Breast epithelium (tissue), 4 donors: ENCODE results near the gene RUBCN. TPM values are rescaled to one million over a fixed set of nuclear protein-coding genes. Genes with fewer than 3 reads are reported as not detected.
"Not testable (repeated sequence)": the region's sequence is repeated elsewhere in the genome, so short reads cannot be mapped to it uniquely, and the experiment has no call there.

Source experiments
- DNase-seq, 2 donors: peaks; one replicate each; pipeline ENCODE4 v3.0.0-alpha.2; 2019; ENCODE audit warnings: low spot score in 2 of 2
- H3K27ac ChIP-seq, 2 donors: fragments of 200-600 bp; sonication (generic) in 1 of 2; one replicate each; pipeline ENCODE4 v1.5.1; 2016 to 2019; ENCODE audit warnings: mild to moderate bottlenecking in 1 of 2
- H3K27me3 ChIP-seq, 2 donors: fragments of 200-600 bp; sonication (generic) in 1 of 2; one replicate each; pipeline versions ENCODE4 v1.5.1 to v1.6.0; 2017 to 2019; ENCODE audit warnings: control low read depth in 1 of 2, mild to moderate bottlenecking in 1 of 2
- H3K36me3 ChIP-seq: fragments of 200-600 bp; one replicate; pipeline ENCODE4 v1.5.1; 2019
- H3K4me1 ChIP-seq, 2 donors: fragments of 200-600 bp; sonication (generic); one replicate each; pipeline ENCODE4 v1.5.1; 2016 to 2019; ENCODE audit warnings: control low read depth in 1 of 2
- H3K4me3 ChIP-seq, 3 donors: fragments of 200-600 bp; sonication (generic); 1 replicate in 2 of 3; 2 replicates in 1 of 3; pipeline ENCODE4 v1.5.1; 2016 to 2019; ENCODE audit warnings: mild to moderate bottlenecking in 3 of 3, moderate library complexity in 2 of 3
- H3K9me3 ChIP-seq, 2 donors: fragments of 200-600 bp; sonication (generic) in 1 of 2; one replicate each; pipeline ENCODE4 v1.5.1; 2016 to 2019; ENCODE audit warnings: control low read depth in 1 of 2
- intact Hi-C: fragments of 100-400 bp; cut with DNase I; formaldehyde crosslinking; loops from one replicate; pipeline ENCODE4 v1.15.1; 2023; ENCODE audit warnings: low total_unique reads
- total RNA-seq, 3 donors: library from RNA; depleted of rRNA; stranded (reverse); fragments of >200 nt; gene quantifications; one replicate each; pipeline ENCODE4 v1.1.0, GENCODE V29; 2016

RUBCN gene
- total RNA-seq, 3 donors from 2014 or later: 26.3 to 36.4 (median 35.7) TPM

DNA sequence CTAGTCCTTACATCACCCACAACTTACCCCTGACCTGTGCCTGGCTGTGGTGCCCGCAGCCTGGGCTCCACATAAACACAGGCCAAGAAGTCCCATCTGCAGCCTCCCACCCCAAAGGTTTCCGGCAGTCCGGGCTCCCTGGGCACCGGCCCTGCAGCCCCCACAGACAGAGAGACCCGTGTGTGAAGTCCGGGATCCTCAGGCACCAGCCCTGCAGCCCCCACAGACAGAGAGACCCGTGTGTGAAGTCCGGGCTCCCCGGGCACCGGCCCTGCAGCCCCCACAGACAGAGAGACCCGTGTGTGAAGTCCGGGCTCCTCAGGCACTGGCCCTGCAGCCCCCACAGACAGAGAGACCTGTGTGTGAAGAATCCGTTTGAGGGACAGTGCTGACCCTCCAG is 78.0 kb downstream of the RUBCN start:
- DNase-seq, H3K27ac ChIP-seq, H3K4me3 ChIP-seq, H3K4me1 ChIP-seq, intact Hi-C loops, H3K27me3 ChIP-seq, H3K36me3 ChIP-seq, H3K9me3 ChIP-seq: not testable (repeated sequence)

DNA sequence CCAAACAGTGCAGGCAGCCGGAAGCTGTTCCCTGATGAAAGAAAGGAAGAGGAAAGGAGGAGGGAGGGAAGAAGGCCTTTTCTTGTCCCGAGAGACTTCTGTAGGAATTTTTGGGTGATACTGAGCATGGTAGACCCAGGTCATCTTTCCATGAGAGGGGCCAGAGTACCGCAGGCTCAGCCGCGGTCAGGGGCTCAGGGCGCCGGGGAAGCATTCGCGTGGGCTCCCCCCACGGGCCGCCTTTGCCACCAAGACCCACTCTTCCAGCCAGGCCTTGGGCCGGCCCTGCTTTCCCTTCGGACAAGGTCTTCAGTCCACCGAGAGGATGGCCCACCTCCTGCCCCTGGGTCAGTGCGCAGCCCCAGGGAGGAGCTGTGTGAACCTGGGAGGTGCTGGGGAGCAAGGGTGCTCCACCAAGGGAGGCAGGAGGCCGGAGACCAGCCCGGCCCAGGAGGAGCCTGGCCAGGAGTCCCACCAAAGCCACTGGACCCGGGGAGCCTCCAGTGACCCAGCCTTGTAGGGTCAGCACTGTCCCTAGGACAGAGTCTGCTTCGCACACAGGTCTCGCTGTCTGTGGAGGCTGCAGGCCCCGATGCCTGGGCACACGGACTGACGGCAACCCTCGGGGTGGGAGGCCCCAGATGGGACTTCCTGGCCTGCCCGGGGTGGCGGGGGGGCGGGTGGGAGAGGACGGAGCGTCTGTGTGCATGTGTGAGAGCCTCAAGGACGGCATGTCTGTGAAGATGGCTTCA is 79.0 kb downstream of the RUBCN start:
- DNase-seq, intact Hi-C loops, H3K9me3 ChIP-seq: not testable (repeated sequence)

DNA sequence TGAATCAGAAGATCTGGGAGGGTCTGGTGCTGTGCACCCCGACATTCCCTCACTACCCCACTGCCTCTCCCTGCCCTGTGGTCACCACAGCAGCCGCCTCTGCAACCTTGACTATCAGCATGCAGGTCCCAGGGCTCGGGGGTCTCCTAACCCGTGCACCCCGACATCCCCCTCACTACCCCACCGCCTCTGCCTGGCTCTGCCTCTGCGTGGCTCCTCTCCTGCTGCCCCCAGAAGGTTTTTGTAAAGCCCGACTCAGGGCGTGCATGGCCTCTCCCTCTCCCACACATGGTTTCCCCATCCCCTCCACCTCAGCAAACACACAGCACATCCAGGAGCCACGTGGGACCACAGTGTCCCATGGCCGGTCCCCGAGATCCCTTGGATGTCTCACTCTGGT is 79.7 kb downstream of the RUBCN start:
- not testable (repeated sequence) for H3K4me3 ChIP-seq

More for the DNA sequence above, 79.0 kb downstream of the RUBCN start:
- not testable (repeated sequence) for H3K27ac ChIP-seq, H3K4me3 ChIP-seq, H3K36me3 ChIP-seq, H3K27me3 ChIP-seq, H3K4me1 ChIP-seq

DNA sequence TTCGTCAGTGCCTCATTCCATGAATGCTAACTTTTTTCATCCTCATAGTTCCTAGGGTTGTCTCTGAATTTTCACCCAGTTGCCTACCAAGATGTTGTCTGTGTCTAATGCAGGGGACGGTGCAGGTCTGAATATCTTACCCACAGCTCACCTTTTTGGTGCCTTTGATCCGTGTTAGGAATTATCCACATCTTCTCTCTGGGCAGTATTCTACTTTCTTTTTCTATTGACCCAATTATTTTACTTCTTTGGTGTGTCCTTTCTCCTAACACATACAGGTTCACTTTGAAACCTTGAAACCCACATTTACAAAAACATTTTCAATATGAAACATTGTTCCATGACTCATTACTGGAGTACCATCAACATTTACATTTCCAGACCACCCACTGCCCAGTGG is 80.6 kb downstream of the RUBCN start:
- H3K9me3 ChIP-seq, H3K27me3 ChIP-seq, intact Hi-C loops, H3K4me1 ChIP-seq, DNase-seq, H3K27ac ChIP-seq, H3K36me3 ChIP-seq, H3K4me3 ChIP-seq: not testable (repeated sequence)

More for the DNA sequence above, 79.7 kb downstream of the RUBCN start:
- H3K27me3 ChIP-seq, H3K9me3 ChIP-seq, H3K4me1 ChIP-seq, DNase-seq, H3K27ac ChIP-seq, intact Hi-C loops, H3K36me3 ChIP-seq: not testable (repeated sequence)

DNA sequence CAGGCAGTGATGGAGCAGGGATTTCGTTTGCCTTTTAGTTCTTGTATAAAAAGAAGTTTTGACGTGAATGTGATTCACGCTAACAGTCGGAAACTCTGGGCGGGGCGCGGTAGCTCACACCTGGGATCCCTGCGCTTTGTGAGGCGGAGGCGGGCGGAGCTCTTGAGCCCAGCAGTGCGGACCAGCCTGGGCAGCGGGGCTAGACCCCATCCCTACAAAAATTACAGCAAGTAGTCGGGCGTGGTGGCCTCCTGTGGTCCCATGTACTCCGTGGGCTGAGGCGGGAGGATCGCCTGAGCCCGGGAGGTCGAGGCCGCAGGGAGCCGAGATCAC is 81.7 kb downstream of the RUBCN start:
- intact Hi-C loops, H3K36me3 ChIP-seq, DNase-seq, H3K4me1 ChIP-seq, H3K4me3 ChIP-seq, H3K27ac ChIP-seq, H3K27me3 ChIP-seq, H3K9me3 ChIP-seq: not testable (repeated sequence)

DNA sequence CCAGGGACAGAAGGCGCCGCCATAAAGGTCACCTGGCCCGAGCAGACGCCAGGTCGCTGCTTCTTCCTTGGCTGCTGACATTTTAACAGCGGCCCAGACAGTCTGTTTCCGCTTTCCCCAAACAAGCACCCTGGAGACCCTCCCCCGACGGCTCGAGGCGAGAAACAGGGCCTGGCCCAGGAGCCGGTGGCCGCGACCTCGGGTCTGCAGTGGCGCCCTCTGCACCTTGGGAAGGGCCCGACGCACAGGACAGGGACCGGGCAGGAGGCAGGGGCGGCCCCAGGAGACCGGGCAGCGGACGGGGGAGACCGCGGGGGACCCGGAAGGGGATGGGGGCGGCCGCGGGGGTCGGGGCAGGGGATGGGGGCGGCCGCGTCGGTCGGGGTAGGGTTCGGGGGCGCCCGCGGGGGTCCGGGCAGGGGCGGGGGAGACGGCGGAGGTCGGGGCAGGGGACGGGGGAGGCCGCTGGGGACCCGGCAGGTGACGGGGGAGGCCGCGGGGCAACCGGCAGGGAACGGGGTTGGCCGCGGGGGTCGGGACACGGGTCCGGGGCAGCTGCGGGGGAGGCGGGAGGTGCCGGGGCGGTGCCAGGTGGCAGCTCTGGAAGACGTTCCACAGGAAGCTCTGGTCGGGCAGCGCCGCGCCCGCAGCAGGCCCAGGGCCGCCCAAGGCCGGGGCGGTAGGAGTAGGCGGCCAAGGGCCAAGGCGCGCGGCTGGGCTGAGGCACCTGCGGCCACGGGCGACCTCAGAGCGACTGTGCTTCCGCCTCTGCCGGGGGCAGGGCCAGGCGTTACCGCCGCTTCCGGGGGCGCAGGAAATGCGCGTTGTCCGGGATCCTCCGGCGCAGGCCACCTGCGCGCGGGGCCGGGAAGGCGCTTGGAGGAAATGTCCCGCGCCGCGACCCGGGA is 82.4 kb downstream of the RUBCN start:
- intact Hi-C loops, H3K36me3 ChIP-seq, H3K27me3 ChIP-seq, H3K9me3 ChIP-seq, H3K4me1 ChIP-seq: not testable (repeated sequence)
- Histone ChIP-seq H3K27ac (peak overlapping the region; percentile 73 to 79), H3K4me3 (peak overlapping the region; percentile 34 to 64 (median 46))
- peak in 1 of 2 donors; percentile 43 for DNase-seq

DNA sequence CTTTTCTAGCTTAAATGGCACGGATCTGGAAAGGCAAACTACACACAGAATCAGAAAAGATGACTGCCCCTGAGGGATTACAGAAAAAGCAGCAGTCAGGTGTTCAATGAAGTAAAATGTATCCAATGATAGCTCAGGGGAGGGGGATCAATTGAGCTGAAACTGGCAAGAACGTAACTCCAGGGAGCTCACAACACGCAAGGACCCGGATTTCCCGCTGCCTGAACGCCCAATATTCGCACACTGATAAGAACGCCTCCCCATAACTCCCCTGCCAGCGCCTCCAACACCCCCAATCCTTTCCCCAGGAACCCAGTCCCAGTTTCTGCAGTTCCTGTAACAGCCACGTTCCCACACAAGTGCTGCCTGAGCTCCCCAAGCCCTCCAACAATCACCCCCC is 83.8 kb downstream of the RUBCN start:
- H3K4me3 ChIP-seq, H3K27me3 ChIP-seq, H3K9me3 ChIP-seq, intact Hi-C loops, H3K4me1 ChIP-seq, H3K36me3 ChIP-seq, H3K27ac ChIP-seq: not testable (repeated sequence)
- peak in 1 of 2 donors; percentile 25 for DNase-seq

DNA sequence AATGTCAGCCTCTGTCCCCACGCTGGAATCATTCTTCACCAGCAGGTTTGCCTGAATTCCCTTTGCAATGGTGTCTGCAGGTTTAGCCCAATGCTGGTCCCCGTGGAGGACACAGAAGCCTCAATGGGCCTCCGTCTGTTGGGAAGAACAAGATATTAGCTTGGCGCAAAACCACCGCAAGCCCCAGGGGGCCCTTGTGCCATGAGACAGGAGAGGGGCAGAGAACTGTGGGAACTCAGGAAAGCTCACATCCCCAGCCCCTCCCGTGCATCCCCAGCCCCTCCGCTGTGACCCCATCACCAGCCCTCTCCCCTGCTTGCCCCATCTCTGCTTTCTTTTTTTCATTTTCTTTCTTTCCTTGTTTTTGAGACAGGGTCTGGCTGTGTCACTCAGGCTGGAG is 89.1 kb downstream of the RUBCN start:
- intact Hi-C loops, H3K4me1 ChIP-seq, H3K27me3 ChIP-seq, DNase-seq, H3K9me3 ChIP-seq, H3K36me3 ChIP-seq, H3K27ac ChIP-seq, H3K4me3 ChIP-seq: not testable (repeated sequence)

DNA sequence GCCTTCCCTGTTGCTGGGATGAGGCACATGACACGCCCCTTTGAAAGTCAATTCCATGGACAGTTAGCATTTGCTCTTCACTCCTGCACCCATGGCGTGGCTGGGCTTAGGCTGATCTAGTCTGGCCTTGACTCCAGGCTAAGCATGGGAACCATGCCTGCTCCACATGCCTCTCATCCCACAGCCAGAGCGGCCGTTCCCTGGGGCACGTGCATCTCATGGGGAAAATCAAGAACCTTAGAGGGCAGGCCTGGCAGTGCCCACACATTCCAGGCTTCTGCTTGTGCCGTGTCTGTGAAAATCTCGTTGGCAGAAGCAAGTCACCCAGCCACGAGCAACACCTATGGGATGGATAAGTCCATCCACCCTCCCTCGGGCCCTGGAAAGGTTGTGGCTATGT is 89.5 kb downstream of the RUBCN start:
- H3K4me3 ChIP-seq, H3K36me3 ChIP-seq, H3K9me3 ChIP-seq, H3K27me3 ChIP-seq, H3K4me1 ChIP-seq, DNase-seq, intact Hi-C loops, H3K27ac ChIP-seq: not testable (repeated sequence)

DNA sequence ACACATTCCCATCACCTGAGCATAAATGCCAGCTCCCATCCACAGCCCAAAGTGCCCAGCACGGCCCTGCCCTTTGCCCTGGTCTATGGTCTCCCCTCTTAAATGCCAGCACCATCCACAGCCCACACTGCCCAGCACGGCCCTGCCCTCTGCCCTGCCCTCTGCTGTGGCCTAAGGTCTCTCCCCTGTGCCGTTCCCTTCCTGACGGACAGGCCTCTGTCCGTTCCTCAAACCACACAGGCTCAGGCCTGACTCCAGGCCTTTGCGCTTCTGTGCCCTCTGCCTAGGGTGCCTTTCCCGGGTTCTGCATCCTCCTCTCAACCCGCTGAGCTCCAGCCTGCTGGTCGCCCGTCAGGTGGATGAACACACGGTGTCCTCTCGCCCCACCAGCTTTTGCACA is 90.4 kb downstream of the RUBCN start:
- DNase-seq, H3K27ac ChIP-seq, H3K36me3 ChIP-seq, intact Hi-C loops, H3K27me3 ChIP-seq, H3K4me1 ChIP-seq, H3K9me3 ChIP-seq, H3K4me3 ChIP-seq: not testable (repeated sequence)

DNA sequence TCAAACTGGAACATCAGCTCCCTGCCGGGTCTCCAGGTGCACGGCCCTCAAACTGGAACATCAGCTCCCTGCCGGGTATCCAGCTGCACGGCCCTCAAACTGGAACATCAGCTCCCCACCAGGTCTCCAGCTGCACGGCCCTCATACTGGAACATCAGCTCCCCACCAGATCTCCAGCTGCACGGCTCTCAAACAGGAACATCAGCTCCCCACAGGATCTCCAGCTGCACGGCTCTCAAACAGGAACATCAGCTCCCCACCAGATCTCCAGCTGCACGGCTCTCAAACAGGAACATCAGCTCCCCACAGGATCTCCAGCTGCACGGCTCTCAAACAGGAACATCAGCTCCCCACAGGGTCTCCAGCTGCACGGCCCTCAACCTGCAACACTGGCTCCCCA is 99.1 kb downstream of the RUBCN start:
- H3K36me3 ChIP-seq, H3K27me3 ChIP-seq, H3K27ac ChIP-seq, H3K9me3 ChIP-seq, DNase-seq, intact Hi-C loops, H3K4me3 ChIP-seq, H3K4me1 ChIP-seq: not testable (repeated sequence)
